GM21423 (cell line): Measurements from ENCODE around the gene LPCAT1.

Experiments used
- ATAC-seq: cut with Tn5 transposase; IDR thresholded peaks from one replicate; pipeline ENCODE4 v1.9.1; 2021; ENCODE audit warnings: mild to moderate bottlenecking, moderate library complexity; ENCODE audit not compliant: unreplicated experiment

Gene LPCAT1

DNA sequence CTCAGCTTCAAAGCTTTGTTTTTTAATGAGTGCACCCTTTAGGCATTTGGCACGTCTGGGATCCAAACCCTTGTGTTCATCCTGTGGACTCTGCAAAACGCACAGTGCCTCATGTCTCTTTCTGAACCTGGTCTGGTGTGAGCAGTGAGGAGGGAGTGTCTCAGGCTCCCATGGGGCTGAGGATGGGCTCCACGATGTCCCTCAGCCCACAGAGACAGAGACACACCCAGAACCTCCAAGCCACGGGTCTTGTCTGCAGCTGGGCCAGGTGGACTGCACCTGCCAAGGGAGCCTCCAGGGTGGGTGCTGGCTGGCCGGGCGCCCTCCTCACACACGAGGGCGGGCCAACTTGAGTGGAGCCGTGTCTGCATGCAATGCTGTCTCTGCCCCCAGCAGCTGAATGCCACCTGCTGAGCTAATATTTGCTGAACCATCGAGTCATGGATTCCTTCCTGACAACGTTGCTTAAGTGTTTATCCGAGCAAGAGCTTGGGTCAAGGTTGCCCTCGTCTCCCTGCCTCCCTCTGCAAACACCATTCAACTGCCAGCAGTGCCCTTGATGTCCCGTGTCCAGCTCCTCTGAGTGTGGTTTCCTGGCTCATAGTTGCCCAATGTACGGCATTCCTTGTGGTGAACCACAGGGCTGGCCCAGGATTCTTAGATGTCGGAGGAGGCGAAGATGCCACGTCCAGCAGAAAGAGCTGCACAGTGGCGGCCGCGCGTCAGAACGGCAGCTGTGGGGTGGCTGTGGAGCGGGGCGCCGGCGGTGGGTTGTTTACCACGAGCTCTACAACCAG, 31.4 kb upstream of the LPCAT1 start:
- no peak for ATAC-seq

DNA sequence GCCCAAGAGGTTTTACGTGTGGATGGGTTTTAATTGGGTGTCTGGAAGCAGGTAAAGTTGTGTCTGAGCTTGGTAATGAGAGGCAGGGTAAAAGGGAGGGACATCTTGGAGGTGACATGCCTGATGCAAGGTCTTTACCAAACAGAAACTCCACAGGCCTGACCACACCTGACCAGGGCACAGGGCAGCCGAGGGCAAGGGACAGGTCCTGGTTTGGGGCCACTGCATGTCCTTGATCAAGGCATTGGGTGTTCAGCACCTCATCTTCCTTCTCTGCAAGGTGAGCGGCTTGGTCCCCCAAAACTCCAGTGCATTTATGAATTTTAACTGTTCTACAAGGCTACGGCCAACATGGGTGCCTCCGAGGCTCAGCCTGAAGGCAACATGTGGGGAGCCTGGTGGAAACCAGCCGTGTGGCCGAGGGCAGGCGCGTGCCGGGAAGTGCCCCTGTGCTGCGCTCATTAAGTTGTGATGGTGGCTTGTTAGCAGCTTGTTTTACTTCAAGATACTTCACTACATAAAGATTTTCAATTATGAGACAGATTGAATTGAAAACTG, 30.7 kb upstream of the LPCAT1 start:
- no peak for ATAC-seq

DNA sequence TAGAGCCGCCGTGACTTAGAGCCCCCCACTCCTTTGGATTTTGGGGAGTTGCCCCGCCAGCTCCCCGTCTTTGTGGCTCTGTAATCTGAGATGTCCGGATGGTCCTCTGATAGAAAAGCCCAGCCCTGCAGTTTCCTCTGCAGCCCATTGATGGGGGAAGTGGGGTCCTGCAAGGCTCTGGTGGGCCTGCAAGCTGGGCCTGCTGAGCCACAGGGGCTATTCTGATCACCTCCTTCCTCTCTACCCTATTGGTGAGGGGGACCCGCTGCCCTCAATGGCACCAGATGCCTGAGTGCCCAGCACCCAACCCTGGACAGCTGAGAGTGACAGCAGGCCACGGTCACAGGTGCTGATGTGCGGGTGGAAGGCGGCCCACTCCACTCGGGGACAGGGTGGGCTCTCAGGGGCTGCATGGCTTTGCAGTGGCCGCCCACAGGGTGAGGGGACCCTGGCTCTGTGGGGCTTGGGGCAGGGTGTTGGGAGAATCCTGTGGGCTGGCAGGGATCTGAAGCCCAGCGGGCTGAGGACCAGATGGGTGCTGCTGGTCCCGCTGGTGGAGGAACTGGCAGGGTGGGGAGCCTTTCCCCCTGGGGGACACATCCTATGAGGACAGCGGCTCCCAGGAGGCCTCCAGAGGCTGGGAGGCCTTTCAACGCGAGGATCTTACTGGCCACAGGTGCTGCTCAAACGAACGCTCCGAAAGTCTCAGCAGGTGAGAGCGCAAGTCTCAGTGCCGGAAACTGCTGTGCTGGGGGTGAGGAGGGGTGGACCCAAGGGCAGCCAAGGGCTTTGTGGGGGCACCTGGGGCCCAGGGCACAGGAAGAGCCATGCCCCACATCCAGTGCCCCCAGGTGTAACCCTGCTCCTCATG, 30.0 kb upstream of the LPCAT1 start:
- ATAC-seq, result no peak

DNA sequence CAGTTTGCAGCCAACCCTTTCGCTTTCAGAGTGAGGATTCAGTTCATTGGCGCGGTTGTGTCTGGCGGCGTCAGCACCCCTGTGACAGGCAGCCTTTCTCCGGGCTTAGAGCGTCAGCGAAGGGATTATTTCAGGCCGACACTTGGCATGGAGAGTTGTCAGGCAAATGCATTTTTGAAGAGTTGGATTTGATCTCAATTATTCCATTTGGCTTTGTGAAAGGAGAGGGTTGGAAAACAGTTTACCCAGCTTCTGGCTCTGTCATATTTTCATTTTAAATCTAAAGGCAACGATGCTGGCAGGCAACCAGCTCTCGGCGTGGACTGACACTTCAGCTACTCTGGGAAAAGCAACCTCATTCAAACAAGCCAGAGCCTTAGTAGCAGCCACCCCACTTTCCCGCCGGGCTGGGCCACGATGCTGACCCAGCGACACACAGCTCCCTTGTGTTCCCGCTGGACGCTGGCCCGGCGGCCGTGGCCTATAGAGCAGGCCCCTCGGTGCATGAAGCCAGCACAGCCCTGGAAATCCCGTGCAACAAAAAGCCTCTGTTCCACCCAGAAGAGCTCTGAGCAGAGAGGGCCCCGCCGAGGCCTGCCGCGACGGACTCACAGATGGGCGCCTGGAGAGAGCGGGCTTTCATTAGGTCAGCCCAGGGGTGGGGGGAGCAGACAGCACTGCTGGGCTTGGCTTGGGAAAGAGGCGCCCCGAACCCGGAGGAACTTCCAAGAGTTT, 28.9 kb upstream of the LPCAT1 start:
- no peak for ATAC-seq

DNA sequence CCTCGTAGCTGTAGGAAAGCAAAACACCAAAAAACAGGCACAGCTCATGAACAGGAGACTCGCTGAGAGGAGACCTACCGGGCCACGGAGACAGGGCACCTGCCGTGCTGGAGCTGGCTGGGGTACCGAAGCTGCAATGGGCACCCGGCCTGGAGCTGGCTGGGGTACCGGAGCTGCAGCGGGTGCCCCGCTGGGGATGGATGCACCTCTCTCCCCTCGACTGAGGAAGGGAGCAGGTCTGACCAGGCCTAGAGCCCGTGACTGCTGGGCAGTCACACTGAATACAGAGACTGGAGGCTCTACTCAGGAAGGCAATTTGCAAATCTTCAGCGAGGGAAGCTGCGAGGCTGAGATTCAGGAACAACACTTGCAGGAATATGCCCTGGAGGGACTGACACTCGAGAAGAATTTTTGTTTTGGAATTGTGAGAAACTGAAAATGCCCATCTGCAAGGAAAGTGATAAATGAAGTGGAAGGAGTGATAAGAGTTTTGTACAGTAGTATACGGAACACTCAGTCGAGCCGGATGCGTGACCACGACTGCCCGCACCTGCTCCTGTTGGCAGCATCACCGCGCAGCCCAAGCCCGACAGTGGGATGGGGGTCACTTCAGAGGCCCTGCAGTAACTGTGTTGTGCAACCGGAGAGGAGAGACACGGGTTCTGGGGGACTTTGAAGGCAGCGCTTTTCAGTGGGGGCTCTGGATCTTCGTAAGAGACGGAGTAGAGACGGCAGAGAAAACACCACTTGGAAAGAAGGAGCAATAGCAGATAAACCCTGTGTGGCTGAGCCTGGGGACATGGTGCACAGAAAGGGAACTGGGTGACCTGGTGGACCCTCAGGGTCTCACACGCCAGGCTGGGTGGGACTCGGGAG, 27.9 kb upstream of the LPCAT1 start:
- ATAC-seq, result no peak

DNA sequence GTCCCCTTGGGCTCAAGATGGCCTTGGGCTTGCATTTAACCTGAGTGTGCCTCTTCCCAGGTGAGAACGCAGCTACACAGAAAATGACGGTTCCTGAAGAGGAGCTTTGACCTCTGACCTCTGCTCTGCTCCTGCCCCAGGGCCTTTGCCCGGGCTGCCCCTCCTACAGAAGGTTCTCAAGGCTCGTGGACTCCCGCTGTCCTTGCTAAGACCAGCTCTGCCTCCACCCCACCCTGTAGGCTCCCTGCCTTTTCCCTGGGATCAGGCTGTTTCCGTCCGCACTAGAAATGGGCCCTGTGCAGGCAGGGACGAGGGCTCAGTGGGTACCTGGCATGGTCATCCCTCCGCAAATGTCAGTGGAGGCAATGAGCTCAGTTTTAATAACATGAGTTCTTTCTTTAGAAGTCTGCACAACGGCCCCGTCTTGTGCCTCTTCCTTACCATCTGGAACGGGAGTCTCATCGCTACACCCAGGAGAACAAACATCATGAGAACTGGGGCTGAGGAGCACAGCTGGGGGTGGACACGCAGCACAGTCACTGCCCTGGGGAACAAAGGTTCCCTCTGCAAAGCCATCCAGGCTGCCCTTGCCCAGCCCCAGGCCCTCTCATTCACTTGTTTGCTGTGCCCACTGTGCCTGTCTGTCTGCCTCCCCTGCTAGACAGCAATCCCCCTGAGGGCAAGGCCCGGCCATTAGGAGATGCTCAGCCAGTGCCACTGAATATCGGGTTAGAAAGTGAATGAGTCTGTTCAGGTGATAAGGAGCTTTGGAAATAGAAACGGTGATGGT, 26.7 kb upstream of the LPCAT1 start:
- no peak for ATAC-seq

DNA sequence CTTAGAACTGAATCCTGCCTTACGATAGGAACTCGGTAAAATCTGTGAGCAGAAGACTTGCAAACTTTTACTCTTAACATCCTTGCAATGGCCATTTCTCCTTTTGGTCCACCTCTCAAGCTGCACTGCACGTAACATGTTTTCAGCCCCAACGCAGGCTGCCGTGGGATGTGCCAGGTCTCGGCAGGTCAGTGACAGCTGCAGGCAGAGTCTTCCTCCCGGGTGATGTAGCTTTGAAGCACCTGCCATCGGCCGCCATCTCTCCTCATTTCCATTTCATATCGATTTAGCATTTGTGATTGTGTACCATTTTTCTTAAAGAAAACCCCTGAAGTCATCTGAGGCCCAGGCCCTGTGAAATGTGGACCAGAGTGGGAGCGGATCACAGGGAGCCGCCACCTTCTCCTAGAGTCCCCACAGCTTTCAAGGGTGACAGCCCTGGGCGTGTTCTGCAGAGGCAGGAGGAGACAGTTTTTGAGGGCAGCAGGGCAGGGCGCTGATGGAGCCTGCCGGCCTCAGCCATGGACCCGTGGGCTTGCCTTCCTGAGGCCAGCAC, 25.8 kb upstream of the LPCAT1 start:
- ATAC-seq, result no peak

DNA sequence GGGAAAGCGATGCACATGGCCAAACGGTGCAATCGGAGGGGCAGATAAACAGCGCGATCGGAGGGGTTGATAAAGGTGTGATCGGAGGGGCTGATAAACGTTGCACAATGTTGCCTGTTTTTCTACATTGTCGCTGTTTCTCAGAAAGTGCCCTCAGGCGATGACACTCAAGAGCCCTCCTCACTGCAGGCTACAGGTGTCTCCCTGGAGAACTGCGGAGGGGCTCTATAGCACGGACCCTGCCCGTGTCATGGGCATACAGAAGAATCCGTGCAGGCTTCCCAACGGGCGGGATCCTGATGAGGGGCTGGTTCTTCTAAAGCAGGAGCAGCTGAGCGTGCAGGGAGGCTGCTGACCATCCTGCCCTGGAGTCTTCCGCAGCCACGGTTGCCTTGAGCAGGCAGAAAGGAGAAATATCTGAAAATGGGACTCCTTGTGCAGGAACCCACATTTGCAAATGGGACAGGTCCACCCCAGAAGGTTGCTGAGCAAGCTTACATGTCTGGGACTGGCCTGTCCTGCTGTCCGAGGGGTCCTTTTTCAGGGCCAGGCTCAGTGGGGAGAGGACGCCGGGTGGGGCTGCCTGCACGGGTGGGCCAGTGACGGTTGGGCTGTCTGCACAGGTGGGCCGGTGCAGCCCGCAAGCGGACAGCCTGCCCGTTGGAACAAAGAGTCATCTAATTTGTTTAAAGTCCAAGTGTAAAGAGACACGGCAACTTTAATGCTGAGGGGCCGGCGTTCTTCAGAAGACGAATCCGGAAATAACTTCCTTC, 25.1 kb upstream of the LPCAT1 start:
- no peak for ATAC-seq

DNA sequence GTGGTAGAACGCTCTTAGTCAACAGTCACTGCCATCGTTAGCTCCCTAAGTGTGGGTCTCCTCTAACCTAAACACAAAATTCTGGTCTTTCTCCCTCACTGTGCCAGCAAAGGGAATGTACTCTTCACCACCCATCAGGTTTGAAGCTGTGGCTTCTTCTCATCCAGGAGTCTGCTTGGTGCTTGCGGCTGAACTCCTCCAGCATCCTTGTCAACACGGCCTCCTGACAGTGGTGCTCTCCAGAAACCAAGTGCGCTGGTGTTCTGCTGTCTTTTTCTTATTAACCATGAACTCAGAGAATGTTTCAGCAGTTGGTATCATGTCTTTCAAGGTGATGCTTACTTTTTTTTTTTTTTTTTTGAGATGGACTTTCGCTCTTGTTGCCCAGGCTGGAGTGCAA, 23.9 kb upstream of the LPCAT1 start:
- ATAC-seq, result no peak

DNA sequence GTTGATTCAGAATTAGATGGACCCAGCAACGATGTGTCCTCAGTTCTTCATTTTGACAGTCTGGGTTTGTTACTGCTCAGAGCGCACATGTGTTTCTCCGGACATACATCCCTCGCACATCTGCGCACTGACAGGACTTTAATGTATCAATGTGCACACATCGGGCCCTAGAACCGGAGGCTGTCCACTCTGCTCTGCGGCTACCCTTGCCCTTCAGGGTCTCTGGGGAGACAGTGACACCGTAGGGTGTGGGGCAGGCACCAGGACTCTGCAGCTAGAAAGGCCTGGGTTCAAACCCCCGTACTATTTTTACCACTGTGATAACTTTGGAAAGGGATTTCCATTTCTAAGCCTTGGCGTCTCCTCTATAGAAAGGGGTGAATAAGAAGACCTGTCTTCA, 23.5 kb upstream of the LPCAT1 start:
- ATAC-seq, result no peak

DNA sequence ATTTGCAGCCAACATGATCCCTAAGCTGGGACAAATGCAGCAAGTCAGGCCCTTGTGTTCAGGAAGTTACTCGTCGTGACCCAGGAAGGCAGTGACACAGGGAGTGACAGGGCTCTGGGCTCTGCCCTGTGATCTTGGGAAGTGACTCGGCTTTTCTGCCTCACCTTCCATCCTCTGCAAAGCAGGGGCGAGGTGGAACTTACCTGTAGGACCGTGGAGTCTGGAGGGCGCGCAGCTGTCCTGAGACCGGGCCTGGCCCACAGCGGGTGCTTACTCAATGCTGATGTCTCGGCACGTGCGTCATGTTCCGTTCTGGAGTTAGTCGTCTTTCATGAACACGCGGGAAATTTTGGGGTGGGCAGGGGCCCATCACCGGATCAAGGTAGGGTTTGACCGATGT, 22.8 kb upstream of the LPCAT1 start:
- no peak for ATAC-seq

DNA sequence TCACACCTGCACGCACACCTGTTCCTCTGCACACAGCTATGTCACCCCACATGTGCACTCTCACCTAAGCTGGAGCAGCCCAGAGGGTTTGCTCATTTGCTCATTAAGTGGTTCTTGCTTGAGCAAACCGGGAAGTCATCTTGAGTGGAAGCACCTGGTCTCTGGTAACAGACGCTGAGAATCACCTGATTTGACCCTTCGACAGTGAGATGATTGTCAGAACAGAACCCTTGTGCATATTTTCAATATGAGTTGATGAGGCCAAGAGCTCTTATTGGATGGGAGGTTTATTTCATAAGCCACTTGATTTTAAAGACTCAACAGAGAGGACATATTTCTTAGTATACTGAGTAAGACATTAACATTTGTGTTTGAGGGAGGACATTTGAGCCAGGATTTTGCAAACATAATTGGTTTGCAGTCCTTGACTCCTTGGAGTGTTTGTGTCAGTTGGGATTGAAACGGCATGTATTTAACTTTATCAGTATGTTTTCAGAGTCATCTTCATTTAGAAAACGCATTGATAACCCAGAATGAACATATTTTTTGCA, 22.1 kb upstream of the LPCAT1 start:
- no peak for ATAC-seq

DNA sequence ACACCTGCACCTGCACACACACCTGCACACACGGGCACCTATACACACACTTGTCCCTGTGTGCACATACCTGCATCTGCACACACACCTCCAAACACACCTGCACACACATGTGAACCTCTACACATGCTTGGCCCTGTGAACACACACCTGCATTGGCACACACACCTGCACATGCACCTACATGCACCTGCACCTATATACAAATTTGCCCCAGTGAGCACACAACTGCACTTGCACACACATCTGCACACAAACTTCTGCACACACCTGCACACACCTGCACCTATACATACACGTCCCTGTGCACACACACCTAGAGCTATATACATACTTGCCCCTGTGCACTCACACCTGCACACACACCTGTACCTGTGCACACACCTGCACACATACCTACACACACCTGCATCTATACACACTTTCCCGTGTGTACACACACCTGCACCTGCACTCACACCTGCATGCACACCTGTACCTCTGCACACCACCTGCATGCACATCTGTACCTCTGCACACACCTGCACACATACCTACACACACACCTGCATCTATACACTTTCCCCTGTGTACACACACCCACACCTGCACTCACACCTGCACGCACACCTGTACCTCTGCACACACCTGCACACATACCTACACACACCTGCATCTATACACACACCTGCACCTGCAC, 21.5 kb upstream of the LPCAT1 start:
- no peak for ATAC-seq

DNA sequence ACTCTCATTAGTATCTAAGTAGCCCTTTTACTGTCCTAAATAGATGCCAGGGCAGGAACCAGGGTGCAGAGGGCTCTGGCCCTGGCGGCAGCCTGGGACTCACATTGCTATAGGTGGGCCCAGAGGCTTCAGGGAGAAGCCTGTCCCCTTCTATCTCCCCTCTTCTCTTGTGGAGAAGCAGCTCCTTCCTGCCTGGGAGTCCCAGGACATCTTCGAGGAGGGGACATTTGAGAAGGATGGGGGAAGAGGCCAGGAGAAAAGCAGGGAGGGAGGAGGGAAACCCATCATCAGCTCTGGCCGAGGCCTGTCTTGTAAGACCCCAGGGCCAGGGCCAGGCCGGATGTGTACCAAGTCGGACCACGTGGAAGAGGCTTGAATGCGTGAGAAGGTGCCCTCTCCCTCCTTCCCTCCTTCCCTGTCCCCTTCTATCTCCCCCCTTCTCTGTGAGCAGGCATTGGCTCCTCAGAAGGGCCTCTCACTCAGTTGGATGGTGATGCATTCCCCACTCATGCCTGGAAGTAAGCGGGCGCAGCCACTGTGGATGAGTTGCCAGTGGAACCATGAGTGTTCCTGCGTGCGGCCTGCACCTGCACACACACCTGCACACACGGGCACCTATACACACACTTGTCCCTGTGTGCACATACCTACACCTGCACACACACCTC, 20.7 kb upstream of the LPCAT1 start:
- no peak for ATAC-seq

DNA sequence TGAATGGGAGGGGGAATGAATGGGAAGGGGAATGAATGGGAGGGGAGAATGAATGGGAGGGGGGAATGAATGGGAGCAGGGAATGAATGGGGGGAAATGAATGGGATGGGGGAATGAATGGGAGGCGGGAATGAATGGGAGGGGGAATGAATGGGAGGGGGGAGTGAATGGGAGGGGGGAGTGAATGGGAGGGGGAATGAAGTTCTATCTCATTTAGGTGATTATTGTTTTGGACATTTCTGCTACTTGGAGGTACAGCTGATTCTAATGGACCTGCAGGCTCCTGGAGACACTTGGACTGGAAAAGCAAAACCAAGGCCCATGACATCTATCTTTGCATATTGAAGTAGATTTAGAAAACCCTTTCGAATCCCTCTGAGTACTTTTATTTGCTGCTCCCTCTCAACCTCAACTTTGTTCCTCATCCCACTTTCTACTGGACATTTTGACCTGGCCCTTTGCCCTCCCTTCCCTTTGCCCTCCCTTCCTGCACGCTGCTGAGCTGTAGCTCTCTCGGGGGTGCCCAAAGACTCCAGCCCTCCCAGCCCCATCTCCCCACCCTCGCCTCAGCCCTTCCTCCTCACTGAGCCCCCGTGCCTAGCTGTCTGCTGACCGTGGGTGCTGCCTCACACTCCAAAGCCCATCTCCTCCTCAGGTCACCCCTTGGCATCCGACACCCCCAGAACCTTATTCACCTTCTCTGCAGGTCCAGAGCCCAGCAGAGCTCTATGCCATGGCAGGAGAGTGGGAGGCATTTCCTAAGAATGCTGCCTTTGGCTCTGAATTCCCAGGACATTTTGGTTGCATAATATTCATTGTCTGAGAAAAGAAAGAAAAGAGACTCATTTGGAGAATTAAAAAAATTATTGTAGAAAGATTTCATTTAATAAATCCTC, 19.9 kb upstream of the LPCAT1 start:
- no peak for ATAC-seq

DNA sequence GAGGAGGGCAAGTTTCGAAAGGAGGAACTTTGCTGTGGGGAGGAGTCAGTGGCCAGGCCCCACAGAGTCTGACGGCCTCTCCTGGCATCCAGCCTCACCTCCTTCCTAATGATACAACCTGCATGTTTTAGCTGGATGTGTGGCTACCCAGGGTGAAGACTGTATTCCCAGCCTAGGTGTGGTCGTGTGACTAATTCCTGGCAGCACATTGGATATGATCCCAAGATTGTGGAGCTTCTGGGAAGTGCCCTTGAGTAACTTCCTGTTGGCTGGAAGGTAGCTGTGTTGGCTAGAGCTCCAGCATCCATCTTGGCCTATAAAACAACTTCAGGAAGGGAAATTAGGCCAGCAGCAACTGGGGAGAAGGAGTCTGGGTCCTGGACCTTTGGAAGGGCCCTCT, 19.0 kb upstream of the LPCAT1 start:
- ATAC-seq, result no peak
